ENCODE data around the gene HEATR5B. TPM values are rescaled to one million over a fixed set of nuclear protein-coding genes. Genes with fewer than 3 reads are reported as not detected.

Gene HEATR5B
- total RNA-seq, 3 donors from 2014 or later, result 18.1 to 25.5 (median 22.1) TPM

- TF ChIP-seq CTCF (IDR thresholded peaks at IDR 0.05), result no peak
- H3K36me3 ChIP-seq (ENCODE audit: low read depth), result no peaks in the 10 kb centered on the region
- ATAC-seq, result no peak
- no peaks in the 10 kb centered on the region for H3K9me3 ChIP-seq
- intact Hi-C loops (cut with DNase I, micrococcal nuclease), result no loop called here
- no peaks in the 10 kb centered on the region for H3K4me1 ChIP-seq (ENCODE audit: low read depth)
- no peak overlapping the region for H3K4me3 ChIP-seq
- no peak for DNase-seq
These were observed 63.0 kb downstream of the HEATR5B start for GRCh38 chr2:37020887-37021796.

- Histone ChIP-seq H3K36me3 (ENCODE audit: low read depth) (no peaks in the 10 kb centered on the region), H3K4me3 (no peak overlapping the region), H3K4me1 (ENCODE audit: low read depth) (no peaks in the 10 kb centered on the region), H3K9me3 (no peaks in the 10 kb centered on the region)
- DNase-seq, result peak in 1 of 3 donors; percentile 15
- ATAC-seq, result no peak
- intact Hi-C loops (cut with DNase I, micrococcal nuclease), result no loop called here
- no peak for TF ChIP-seq CTCF (IDR thresholded peaks at IDR 0.05)
These were observed 63.8 kb downstream of the HEATR5B start for GRCh38 chr2:37020212-37020886.

GRCh38 chr2:37013315-37013641 lies 70.9 kb downstream of the HEATR5B start:
- H3K9me3 ChIP-seq, result no peaks in the 10 kb centered on the region
- no peaks in the 10 kb centered on the region for H3K4me1 ChIP-seq (ENCODE audit: low read depth)
- intact Hi-C loops (cut with DNase I, micrococcal nuclease), result no loop called here
- DNase-seq (no peak), ATAC-seq (no peak)
- H3K36me3 ChIP-seq (ENCODE audit: low read depth), result no peaks in the 10 kb centered on the region
- no peak for TF ChIP-seq CTCF (IDR thresholded peaks at IDR 0.05)
- no peak overlapping the region for H3K4me3 ChIP-seq

- Histone ChIP-seq H3K4me3 (no peak overlapping the region), H3K36me3 (ENCODE audit: low read depth) (no peaks in the 10 kb centered on the region), H3K4me1 (ENCODE audit: low read depth) (no peaks in the 10 kb centered on the region), H3K9me3 (no peaks in the 10 kb centered on the region)
- no peak for DNase-seq
- intact Hi-C loops (cut with DNase I, micrococcal nuclease), result no loop called here
- no peak for TF ChIP-seq CTCF (IDR thresholded peaks at IDR 0.05)
- ATAC-seq, result no peak
These were observed 73.0 kb downstream of the HEATR5B start for GRCh38 chr2:37011130-37011529.

GRCh38 chr2:37005118-37005868 lies 78.9 kb downstream of the HEATR5B start:
- H3K36me3 ChIP-seq (ENCODE audit: low read depth), result peaks cover 5% of the 10 kb centered on the region
- TF ChIP-seq CTCF (IDR thresholded peaks at IDR 0.05), result peak; percentile 27
- DNase-seq (peak in 1 of 3 donors; percentile 62), ATAC-seq (peak; percentile 78)
- no peak overlapping the region for H3K4me3 ChIP-seq
- intact Hi-C loops (cut with DNase I, micrococcal nuclease), result loop anchor here in 1 of 2 donors (2.0 kb wide), 1 partner anchor 220 kb away; no protein-coding TSS in a partner anchor
- H3K9me3 ChIP-seq, result no peaks in the 10 kb centered on the region
- H3K4me1 ChIP-seq (ENCODE audit: low read depth), result peaks cover 11% of the 10 kb centered on the region

Measured in mucosa of descending colon (tissue), 3 donors.